OCI-M1 (cell line): Measurements from ENCODE around the gene SLC8A2.

ENCODE experiments used
- DNase-seq: peaks from one replicate; lab custom pipeline; 2025; lab: John Stamatoyannopoulos, UW

The SLC8A2 gene

GRCh38 chr19:47381121-47381520 lies 90.6 kb downstream of the SLC8A2 start:
- no peak for DNase-seq

GRCh38 chr19:47380559-47380958 lies 91.1 kb downstream of the SLC8A2 start:
- no peak for DNase-seq

- DNase-seq = no peak
Measured at GRCh38 chr19:47379381-47379938, 92.2 kb downstream of the SLC8A2 start.

- no peak for DNase-seq
Measured at GRCh38 chr19:47378246-47378645, 93.4 kb downstream of the SLC8A2 start.
